Measurements from ENCODE around the gene TSHR.

DNA sequence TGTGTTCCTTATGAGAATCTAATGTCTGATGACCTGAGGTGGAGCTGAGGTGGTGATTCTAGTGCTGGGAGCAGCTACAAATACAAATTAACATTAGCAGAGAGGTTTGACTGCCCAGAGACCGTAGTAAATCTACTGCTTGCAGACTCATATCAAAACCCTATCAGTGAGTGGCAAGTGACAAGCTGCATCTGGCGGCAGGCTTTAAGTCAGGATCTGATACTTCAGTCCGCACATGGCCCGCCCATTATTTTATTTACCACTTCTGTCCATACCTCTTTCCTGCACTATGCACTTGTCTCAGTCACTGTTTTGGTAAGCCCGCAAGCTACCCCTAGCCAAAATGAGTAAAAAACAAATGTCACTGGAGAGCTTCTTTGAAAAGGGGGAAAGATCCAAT lies 25.3 kb upstream of the TSHR start:
- TF ChIP-seq CTCF (conservative IDR thresholded peaks at IDR 0.05; ENCODE audit: low read depth, low read length) (no peak), EZH2phosphoT487 (IDR thresholded peaks at IDR 0.05; ENCODE audit: borderline replicate concordance, low read length) (no peak), EZH2 (IDR thresholded peaks at IDR 0.05; ENCODE audit: low read length, unreplicated experiment) (no peak)
